HepG2 (cell line): Measurements from ENCODE around the gene CCNYL1. TPM values are rescaled to one million over a fixed set of nuclear protein-coding genes. Genes with fewer than 3 reads are reported as not detected.

Experiments
- ATAC-seq: fragments of 200-7000 bp; cut with Tn5 transposase; 3 replicates; pipeline ENCODE4 v1.9.1; 2020; ENCODE audit warnings: mild to moderate bottlenecking, moderate library complexity
- BruUV-seq: library from RNA; stranded (reverse); fragments of 400-500 nt; replicated peaks from 2 replicates; lab custom pipeline; 2021; lab: Mats Ljungman, UMichigan
- CTCF ChIA-PET: fragments of 300-600 bp; formaldehyde crosslinking; extraction: SDS; loops from one replicate; lab custom pipeline; 2021; ENCODE audit warnings: low total read pairs, inconsistent platforms, low intra/inter-chr PET ratio; lab: Yijun Ruan, JAX
- POLR2A ChIA-PET: fragments of 350-600 bp; sonication (Branson Sonifier 250); formaldehyde crosslinking; loops from one replicate; lab custom pipeline; 2020; ENCODE audit warnings: antibody characterized with exemption, inconsistent platforms; lab: Yijun Ruan, JAX
- DNase-seq: peaks from one replicate; pipeline ENCODE4 v3.0.0-alpha.2; 2015; ENCODE audit warnings: low spot score
- FAIRE-seq: peaks from 3 replicates; lab custom pipeline; 2011; peaks lifted over from hg19 to GRCh38; lab: Jason Lieb, UNC
- H2AFZ ChIP-seq: one replicate; pipeline ENCODE4 v1.6.1; 2011; ENCODE audit warnings: low read length, inconsistent platforms
- H3K27ac ChIP-seq: fragments of 300-600 bp; 3 replicates; pipeline ENCODE4 v1.8.0; 2011; ENCODE audit warnings: mixed run types, mild to moderate bottlenecking, mixed read lengths, low read length, inconsistent platforms; ENCODE audit not compliant: insufficient read depth; ENCODE audit errors: extremely low read length
- H3K27me3 ChIP-seq, 2 experiments: fragments of 200-600 bp in 1 of 2; 2 replicates in 1 of 2; 3 replicates in 1 of 2; pipeline versions ENCODE4 v1.6.0 to v1.8.0; 2011; ENCODE audit warnings: low read length in 2 of 2, mild to moderate bottlenecking in 2 of 2, moderate library complexity in 2 of 2, inconsistent platforms in 1 of 2; ENCODE audit not compliant: insufficient read depth in 2 of 2, control insufficient read depth in 1 of 2
- H3K36me3 ChIP-seq, 2 experiments: fragments of 200-600 bp in 1 of 2; replicated peaks in 1 of 2; 2 replicates in 1 of 2; 3 replicates in 1 of 2; pipeline versions ENCODE4 v1.5.1 to v1.8.0; 2011; ENCODE audit warnings: low read length in 2 of 2, inconsistent platforms in 1 of 2; ENCODE audit not compliant: insufficient read depth in 2 of 2, control insufficient read depth in 1 of 2
- H3K4me1 ChIP-seq: 2 replicates; pipeline ENCODE4 v1.5.1; 2012; ENCODE audit warnings: low read length, inconsistent platforms; ENCODE audit not compliant: insufficient read depth
- H3K4me2 ChIP-seq: 2 replicates; pipeline ENCODE4 v1.6.0; 2011; ENCODE audit warnings: low read depth, low read length, inconsistent platforms
- H3K4me3 ChIP-seq, 3 experiments: fragments of 200-600 bp in 1 of 3; sonication (generic), shearing (Covaris generic) in 1 of 3; replicated peaks in 1 of 3; 2 replicates each; pipeline ENCODE4 v1.5.1; 2011 to 2016; ENCODE audit warnings: low read length in 3 of 3, inconsistent platforms in 2 of 3, low read depth in 2 of 3, mild to moderate bottlenecking in 2 of 3, control low read depth in 1 of 3, mixed read lengths in 1 of 3; ENCODE audit not compliant: insufficient read depth in 1 of 3
- H3K79me2 ChIP-seq: one replicate; pipeline ENCODE4 v1.6.1; 2011; ENCODE audit warnings: low read length, inconsistent platforms; ENCODE audit not compliant: insufficient read depth
- H3K9ac ChIP-seq: 2 replicates; pipeline ENCODE4 v1.6.0; 2011; ENCODE audit warnings: mild to moderate bottlenecking, low read depth, low read length, inconsistent platforms; ENCODE audit not compliant: insufficient read depth
- H3K9me3 ChIP-seq: 2 replicates; pipeline ENCODE4 v1.5.1; 2012; ENCODE audit warnings: mild to moderate bottlenecking, low read length
- H4K20me1 ChIP-seq: 2 replicates; pipeline ENCODE4 v1.6.0; 2011; ENCODE audit warnings: inconsistent platforms, mild to moderate bottlenecking, low read length, moderate library complexity; ENCODE audit not compliant: insufficient read depth
- ELF4 ChIP-seq: sonication (generic); formaldehyde crosslinking; IDR thresholded peaks from 2 replicates; pipeline ENCODE4 v1.5.0; 2020; ENCODE audit warnings: missing genetic modification reagents, mild to moderate bottlenecking, moderate library complexity, borderline replicate concordance
- FOSL1 ChIP-seq: sonication (generic); formaldehyde crosslinking; IDR thresholded peaks from 2 replicates; pipeline ENCODE4 v1.9.0; 2021; ENCODE audit warnings: missing genetic modification reagents, borderline replicate concordance
- GMEB2 ChIP-seq: IDR thresholded peaks from 2 replicates; pipeline ENCODE4 v1.6.1; 2016; ENCODE audit warnings: missing biosample characterization, missing genetic modification reagents, low read depth
- HDAC1 ChIP-seq: sonication (generic); formaldehyde crosslinking; IDR thresholded peaks from 2 replicates; pipeline ENCODE4 v1.5.1; 2020; ENCODE audit warnings: mild to moderate bottlenecking, missing genetic modification reagents
- HMG20A ChIP-seq: IDR thresholded peaks from 2 replicates; pipeline ENCODE4 v1.6.1; 2016; ENCODE audit warnings: borderline replicate concordance
- HMGA1 ChIP-seq: sonication (generic); formaldehyde crosslinking; conservative IDR thresholded peaks from 2 replicates; pipeline ENCODE4 v1.4.0; 2020; ENCODE audit warnings: missing genetic modification reagents
- JUNB ChIP-seq: sonication (generic); formaldehyde crosslinking; IDR thresholded peaks from 2 replicates; pipeline ENCODE4 v1.8.0; 2022; ENCODE audit warnings: missing genetic modification reagents, mild to moderate bottlenecking, borderline replicate concordance
- NFIB ChIP-seq: sonication (generic); formaldehyde crosslinking; IDR thresholded peaks from 2 replicates; pipeline ENCODE4 v1.9.0; 2021; ENCODE audit warnings: missing genetic modification reagents, mild to moderate bottlenecking, borderline replicate concordance
- PAF1 ChIP-seq: IDR thresholded peaks from 2 replicates; pipeline ENCODE4 v1.6.1; 2016; ENCODE audit warnings: missing genetic modification reagents, missing compliant biosample characterization
- POLR2G ChIP-seq: fragments of 200-400 bp; formaldehyde crosslinking; IDR thresholded peaks from 2 replicates; pipeline ENCODE4 v1.6.1; 2018; ENCODE audit warnings: mild to moderate bottlenecking, low read depth, low read length, moderate library complexity
- RORA ChIP-seq: sonication (generic); formaldehyde crosslinking; IDR thresholded peaks from 2 replicates; pipeline ENCODE4 v1.5.0; 2020; ENCODE audit warnings: mild to moderate bottlenecking, missing genetic modification reagents, moderate library complexity
- SYNCRIP ChIP-seq: fragments of 200-400 bp; formaldehyde crosslinking; IDR thresholded peaks from 2 replicates; pipeline ENCODE4 v1.6.1; 2018; ENCODE audit warnings: mild to moderate bottlenecking, low read depth, low read length; ENCODE audit not compliant: insufficient read depth
- TP53 ChIP-seq: sonication (generic); formaldehyde crosslinking; conservative IDR thresholded peaks from 2 replicates; pipeline ENCODE4 v1.4.0; 2020; ENCODE audit warnings: missing genetic modification reagents
- TRIM22 ChIP-seq: fragments of 450-650 bp; IDR thresholded peaks from 2 replicates; pipeline ENCODE4 v1.6.1; 2017
- YEATS4 ChIP-seq: sonication (generic); formaldehyde crosslinking; IDR thresholded peaks from 2 replicates; pipeline ENCODE4 v1.4.0; 2020; ENCODE audit warnings: missing genetic modification reagents, borderline replicate concordance
- ZNF260 ChIP-seq: sonication (generic); formaldehyde crosslinking; IDR thresholded peaks from 2 replicates; pipeline ENCODE4 v1.4.0; 2020; ENCODE audit warnings: missing genetic modification reagents, low read depth, mild to moderate bottlenecking, borderline replicate concordance
- ZNF331 ChIP-seq: sonication (generic); formaldehyde crosslinking; IDR thresholded peaks from 2 replicates; pipeline ENCODE4 v1.4.0; 2020; ENCODE audit warnings: missing genetic modification reagents
- ZNF468 ChIP-seq: sonication (generic); formaldehyde crosslinking; IDR thresholded peaks from 2 replicates; pipeline ENCODE4 v1.8.0; 2022; ENCODE audit warnings: mild to moderate bottlenecking, moderate library complexity, missing genetic modification reagents
- ZNF674 ChIP-seq: sonication (generic); formaldehyde crosslinking; IDR thresholded peaks from 2 replicates; pipeline ENCODE4 v1.5.0; 2020; ENCODE audit warnings: low read depth, mild to moderate bottlenecking, missing genetic modification reagents
- ZNF737 ChIP-seq: sonication (generic); formaldehyde crosslinking; IDR thresholded peaks from 2 replicates; pipeline ENCODE4 v1.5.0; 2020; ENCODE audit warnings: missing genetic modification reagents, mild to moderate bottlenecking, borderline replicate concordance
- WGBS: methylation state at CpG from one replicate; pipeline ENCODE4 v1.1.6; 2017; ENCODE audit warnings: low lambda C conversion rate; 5-methylcytosine and 5-hydroxymethylcytosine counted together
- in situ Hi-C: cut with HindIII; loops from 2 replicates; pipeline ENCODE4 v1.10.0; 2017; ENCODE audit warnings: low pct_unique_long_range_greater_than_20kb; ENCODE audit not compliant: extremely low pct_ligation_motif_present
- intact Hi-C: fragments of 100-400 bp; cut with micrococcal nuclease; formaldehyde crosslinking; loops from one replicate; pipeline ENCODE4 v1.10.0; 2022; ENCODE audit not compliant: unreplicated experiment
- polyA plus RNA-seq, 8 experiments: library from polyadenylated mRNA; depleted of rRNA in 3 of 8; stranded (reverse) in 7 of 8; unstranded in 1 of 8; fragments of >200 nt; fragmentation: Illumina TruSeq in 4 of 8; extraction: Trizol in 4 of 8; gene quantifications; 2 replicates each; pipeline versions ENCODE4 v1.2.1 to v1.2.3, GENCODE V29; 2011 to 2016; ENCODE audit warnings: low read depth in 4 of 8, missing spikeins in 1 of 8, mixed read lengths in 1 of 8; ENCODE audit not compliant: insufficient read depth in 1 of 8
- total RNA-seq, 5 experiments: library from RNA; depleted of rRNA; stranded (reverse); fragments of >200 nt; fragmentation: Illumina TruSeq; extraction: Trizol; gene quantifications; 2 replicates each; pipeline ENCODE4 v1.2.3, GENCODE V29; 2016; ENCODE audit warnings: low read depth in 1 of 5

CCNYL1 gene
- total and polyA plus RNA-seq, 2 of the 13 experiments (the other 11 are each of a cell fraction or from before 2014, with no cell fraction given), result 12.5 to 16.2 TPM

GRCh38 chr2:207693641-207694249, 17.7 kb upstream of the CCNYL1 start:
- no peak for ATAC-seq
- Histone ChIP-seq H3K4me3 (no peak overlapping the region), H2AFZ (no peak overlapping the region), H3K4me1 (peaks cover 46% of the 10 kb centered on the region), H3K4me2 (no peak overlapping the region), H3K27me3 (0 out of 5 replicates have a peak, but pooled peaks cover 0 to 6% of the 10 kb centered on the region in 2 experiments)
- TF ChIP-seq POLR2G (no peak), TP53 (CRISPR knock-in tag) (no peak), GMEB2 (CRISPR knock-in tag) (no peak), HDAC1 (no peak), NFIB (no peak), JUNB (no peak), ZNF674 (CRISPR knock-in tag) (no peak), ZNF468 (CRISPR knock-in tag) (no peak), TRIM22 (no peak), ZNF331 (no peak), ZNF737 (CRISPR knock-in tag) (no peak), HMG20A (CRISPR knock-in tag) (no peak), ZNF260 (CRISPR knock-in tag) (no peak), YEATS4 (CRISPR knock-in tag) (no peak), SYNCRIP (no peak), PAF1 (CRISPR knock-in tag) (no peak), HMGA1 (CRISPR knock-in tag) (no peak), ELF4 (CRISPR knock-in tag) (no peak), FOSL1 (CRISPR knock-in tag) (no peak), RORA (CRISPR knock-in tag) (no peak)
- TF ChIP-seq, all 625 proteins: peak for 0
- no peak overlapping the region for H3K9ac ChIP-seq
- no TSS peak for BruUV-seq
- POLR2A ChIA-PET, result interaction anchor here (0.8 to 2.2 kb wide), 3 partner anchors 10 to 40 kb away, joined by 4 to 6 read pairs (median 4); partner anchors contain the start of gene CCNYL1
- H4K20me1 ChIP-seq, result no peaks in the 10 kb centered on the region
- WGBS, result 42% methylated on average over 4 of the region's 4 CpGs
- intact Hi-C loops (loop anchor here (5.0 kb wide), 1 partner anchor 66 kb away; the partner anchor contains the start of gene METTL21A), in situ Hi-C loops (no loop called here)
- DNase-seq (no peak), FAIRE-seq (no peak)
- no peak overlapping the region for H3K27ac ChIP-seq
- CTCF ChIA-PET, result no interaction called here
- no peaks in the 10 kb centered on the region for H3K9me3 ChIP-seq
- no peaks in the 10 kb centered on the region for H3K79me2 ChIP-seq
- no peaks in the 10 kb centered on the region for H3K36me3 ChIP-seq
